Endothelial cell of umbilical vein (primary cell): ENCODE results near the gene KDM7A. TPM values are rescaled to one million over a fixed set of nuclear protein-coding genes. Genes with fewer than 3 reads are reported as not detected.

ENCODE experiments used
- BruUV-seq: library from RNA; stranded (reverse); fragments of 400-500 nt; replicated peaks from 2 replicates; lab custom pipeline; 2021; lab: Mats Ljungman, UMichigan
- CTCF ChIA-PET: fragments of 300-600, 350-600 bp; sonication (Branson Sonifier 250); formaldehyde crosslinking; loops from one replicate; lab custom pipeline; 2021; ENCODE audit warnings: antibody characterized with exemption, inconsistent platforms; lab: Charles Lee
- POLR2A ChIA-PET: fragments of 300-600, 350-600 bp; sonication (Branson Sonifier 250); formaldehyde crosslinking; loops from one replicate; lab custom pipeline; 2021; ENCODE audit warnings: antibody characterized with exemption, inconsistent platforms; lab: Charles Lee
- DNase-seq: peaks from one replicate; pipeline ENCODE4 v3.0.0-alpha.2; 2011; ENCODE audit warnings: low read depth, low spot score
- FAIRE-seq: peaks from 2 replicates; lab custom pipeline; 2011; peaks lifted over from hg19 to GRCh38; lab: Jason Lieb, UNC
- H2AFZ ChIP-seq: 2 replicates; pipeline ENCODE4 v1.6.0; 2012; ENCODE audit warnings: low read depth, low read length, control low read depth, inconsistent platforms
- H3K27ac ChIP-seq: 2 replicates; pipeline ENCODE4 v1.5.1; 2011; ENCODE audit warnings: low read depth, mild to moderate bottlenecking, control low read depth, low read length, moderate library complexity; ENCODE audit not compliant: insufficient read depth
- H3K27me3 ChIP-seq, 2 experiments: 2 replicates each; pipeline versions ENCODE4 v1.6.0 to v1.6.1; 2011; ENCODE audit warnings: low read length in 2 of 2, mixed read lengths in 1 of 2; ENCODE audit not compliant: control insufficient read depth in 2 of 2, insufficient read depth in 2 of 2
- H3K36me3 ChIP-seq, 2 experiments: 2 replicates in 1 of 2; 3 replicates in 1 of 2; pipeline ENCODE4 v1.5.1; 2011; ENCODE audit warnings: low read length in 2 of 2, mild to moderate bottlenecking in 1 of 2, moderate library complexity in 1 of 2; ENCODE audit not compliant: control insufficient read depth in 2 of 2, insufficient read depth in 2 of 2; ENCODE audit errors: extremely low read depth in 1 of 2
- H3K4me1 ChIP-seq: 3 replicates; pipeline ENCODE4 v1.5.1; 2011; ENCODE audit warnings: mild to moderate bottlenecking, low read length; ENCODE audit not compliant: control insufficient read depth, insufficient read depth; ENCODE audit errors: extremely low read depth
- H3K4me2 ChIP-seq: 2 replicates; pipeline ENCODE4 v1.6.1; 2011; ENCODE audit warnings: low read length, control low read depth, mixed read lengths; ENCODE audit not compliant: insufficient read depth
- H3K4me3 ChIP-seq, 3 experiments: fragments of 200-600 bp in 1 of 3; sonication (generic), shearing (Covaris generic) in 1 of 3; replicated peaks in 1 of 3; 2 replicates each; pipeline ENCODE4 v1.5.1; 2011 to 2016; ENCODE audit warnings: control low read depth in 3 of 3, low read length in 3 of 3, mild to moderate bottlenecking in 2 of 3, inconsistent platforms in 1 of 3, low read depth in 1 of 3, moderate library complexity in 1 of 3; ENCODE audit not compliant: insufficient read depth in 1 of 3
- H3K79me2 ChIP-seq: 2 replicates; pipeline ENCODE4 v1.6.0; 2012; ENCODE audit warnings: low read length, inconsistent platforms; ENCODE audit not compliant: control insufficient read depth, insufficient read depth
- H3K9ac ChIP-seq: replicated peaks from 2 replicates; pipeline ENCODE3; 2011; ENCODE audit warnings: low read length, control low read depth; ENCODE audit not compliant: insufficient read depth; ENCODE audit errors: extremely low read depth
- H3K9me1 ChIP-seq: replicated peaks from 3 replicates; pipeline ENCODE4 v1.6.0; 2011; ENCODE audit warnings: mild to moderate bottlenecking, low read length; ENCODE audit not compliant: control insufficient read depth, insufficient read depth; ENCODE audit errors: extremely low read depth
- H3K9me3 ChIP-seq: replicated peaks from 2 replicates; pipeline ENCODE4 v1.5.1; 2012; ENCODE audit warnings: low read length, inconsistent platforms; ENCODE audit not compliant: control insufficient read depth, insufficient read depth
- H4K20me1 ChIP-seq: replicated peaks from 2 replicates; pipeline ENCODE3; 2011; ENCODE audit warnings: mild to moderate bottlenecking, low read length; ENCODE audit not compliant: control insufficient read depth, insufficient read depth; ENCODE audit errors: extremely low read depth
- CTCF ChIP-seq, 2 donors: IDR thresholded peaks; 1 replicate in 1 of 2; 2 replicates in 1 of 2; pipeline ENCODE4 v1.5.1; 2011; ENCODE audit warnings: low read length in 2 of 2, mild to moderate bottlenecking in 2 of 2, moderate library complexity in 2 of 2, control low read depth in 1 of 2, inconsistent platforms in 1 of 2, low read depth in 1 of 2; ENCODE audit not compliant: insufficient read depth in 1 of 2; ENCODE audit errors: extremely low read depth in 1 of 2
- FOS ChIP-seq: IDR thresholded peaks from 2 replicates; pipeline ENCODE4 v1.6.1; 2011; ENCODE audit warnings: mild to moderate bottlenecking, low read length, moderate library complexity, borderline replicate concordance; ENCODE audit not compliant: insufficient read depth
- GATA2 ChIP-seq: IDR thresholded peaks from 2 replicates; pipeline ENCODE4 v1.7.0; 2011; ENCODE audit warnings: low read depth, mild to moderate bottlenecking, moderate library complexity, mixed read lengths, low read length; ENCODE audit not compliant: insufficient read length, insufficient read depth
- JUN ChIP-seq: IDR thresholded peaks from 2 replicates; pipeline ENCODE4 v1.6.1; 2011; ENCODE audit warnings: borderline replicate concordance, low read depth; ENCODE audit not compliant: insufficient read length, insufficient read depth
- MAX ChIP-seq: IDR thresholded peaks from 2 replicates; pipeline ENCODE4 v1.6.1; 2011; ENCODE audit not compliant: insufficient read depth, insufficient read length
- MYC ChIP-seq: IDR thresholded peaks from one replicate; pipeline ENCODE4 v1.6.1; 2011; ENCODE audit warnings: mild to moderate bottlenecking, low read depth, low read length
- POLR2A ChIP-seq: IDR thresholded peaks from 2 replicates; pipeline ENCODE4 v1.6.1; 2012; ENCODE audit warnings: low read depth, mild to moderate bottlenecking, control low read depth, low read length
- dilution Hi-C: fragments of 300-500 bp; cut with MboI; formaldehyde crosslinking; loops from one replicate; pipeline ENCODE4 v1.15.0; 2019; ENCODE audit warnings: low sequenced_read_pairs; ENCODE audit not compliant: extremely low pct_ligation_motif_present
- intact Hi-C: fragments of 100-400 bp; cut with micrococcal nuclease; formaldehyde crosslinking; loops from one replicate; pipeline ENCODE4 v1.10.0; 2022
- polyA plus RNA-seq, 4 experiments: library from polyadenylated mRNA; depleted of rRNA in 3 of 4; stranded (reverse) in 3 of 4; unstranded in 1 of 4; fragments of >200 nt; gene quantifications; 2 replicates each; pipeline versions ENCODE4 v1.2.1 to v1.2.3, GENCODE V29; 2011 to 2012; ENCODE audit warnings: missing spikeins in 1 of 4
- total RNA-seq: library from RNA; stranded (reverse); gene quantifications from 2 replicates; pipeline ENCODE4 v1.2.3, GENCODE V29; 2021

KDM7A gene
- total and polyA plus RNA-seq, 2 donors (not counting 3 experiments of a cell fraction or from before 2014, with no cell fraction given) = 2.4 to 7.3 TPM

- ChIA-PET CTCF (interaction anchor here (1.5 kb wide), 1 partner anchor 11 kb away, joined by 6 read pairs; no protein-coding TSS in a partner anchor), POLR2A (no interaction called here)
- dilution Hi-C loops = no loop called here
- DNase-seq (no peak), FAIRE-seq (no peak)
- no peak overlapping the region for H3K4me2 ChIP-seq
- no peak overlapping the region for H3K4me3 ChIP-seq
- H3K36me3 ChIP-seq = peaks cover 0 to 12% of the 10 kb centered on the region in 2 experiments
- H3K9me3 ChIP-seq = no peaks in the 10 kb centered on the region
- no peaks in the 10 kb centered on the region for H4K20me1 ChIP-seq
- H3K79me2 ChIP-seq = no peaks in the 10 kb centered on the region
- H2AFZ ChIP-seq = no peak overlapping the region
- no peak overlapping the region for H3K27ac ChIP-seq
- no peaks in the 10 kb centered on the region for H3K27me3 ChIP-seq
- intact Hi-C loops = no loop called here
- H3K9ac ChIP-seq = no peak overlapping the region
- no peaks in the 10 kb centered on the region for H3K9me1 ChIP-seq
- TF ChIP-seq JUN = no peak
- TF ChIP-seq FOS = no peak
- no peak for TF ChIP-seq CTCF (IDR thresholded peaks at IDR 0.05; ENCODE audit: extremely low read depth in 1 of 2, insufficient read depth in 1 of 2, low read depth in 1 of 2, low read length in 2 of 2)
- no peak for TF ChIP-seq GATA2
- no peak for TF ChIP-seq POLR2A
- TF ChIP-seq MAX = no peak
- no peak for TF ChIP-seq MYC
- no peaks in the 10 kb centered on the region for H3K4me1 ChIP-seq
- no TSS peak for BruUV-seq
Measured at GRCh38 chr7:140096459-140096858, 80.3 kb downstream of the KDM7A start.
